GM06990 (cell line): ENCODE data around the gene PAM16.

ENCODE experiments used
- DNase-seq: peaks from one replicate; pipeline ENCODE4 v3.0.0-alpha.2; 2011; ENCODE audit not compliant: insufficient read length; ENCODE audit errors: extremely low read depth
- H3K27me3 ChIP-seq: replicated peaks from 2 replicates; pipeline ENCODE4 v1.6.0; 2011; ENCODE audit warnings: low read length; ENCODE audit not compliant: control insufficient read depth, insufficient read depth
- H3K36me3 ChIP-seq: 2 replicates; pipeline ENCODE4 v1.5.1; 2011; ENCODE audit warnings: low read length; ENCODE audit not compliant: control insufficient read depth, insufficient read depth
- H3K4me3 ChIP-seq: replicated peaks from 2 replicates; pipeline ENCODE4 v1.5.1; 2011; ENCODE audit warnings: low read depth, mild to moderate bottlenecking, control low read depth, low read length
- CTCF ChIP-seq: IDR thresholded peaks from 2 replicates; pipeline ENCODE4 v1.5.1; 2011; ENCODE audit warnings: low read length, control low read depth, mild to moderate bottlenecking, inconsistent platforms; ENCODE audit not compliant: insufficient read depth, poor library complexity, severe bottlenecking

PAM16 gene

GRCh38 chr16:4328046-4328781 lies 22.9 kb downstream of the PAM16 start:
- H3K4me3 ChIP-seq = peak overlapping the region; percentile 50
- peak; percentile 50 for TF ChIP-seq CTCF
- DNase-seq = no peak
- no peaks in the 10 kb centered on the region for H3K27me3 ChIP-seq
- H3K36me3 ChIP-seq = no peaks in the 10 kb centered on the region

DNA sequence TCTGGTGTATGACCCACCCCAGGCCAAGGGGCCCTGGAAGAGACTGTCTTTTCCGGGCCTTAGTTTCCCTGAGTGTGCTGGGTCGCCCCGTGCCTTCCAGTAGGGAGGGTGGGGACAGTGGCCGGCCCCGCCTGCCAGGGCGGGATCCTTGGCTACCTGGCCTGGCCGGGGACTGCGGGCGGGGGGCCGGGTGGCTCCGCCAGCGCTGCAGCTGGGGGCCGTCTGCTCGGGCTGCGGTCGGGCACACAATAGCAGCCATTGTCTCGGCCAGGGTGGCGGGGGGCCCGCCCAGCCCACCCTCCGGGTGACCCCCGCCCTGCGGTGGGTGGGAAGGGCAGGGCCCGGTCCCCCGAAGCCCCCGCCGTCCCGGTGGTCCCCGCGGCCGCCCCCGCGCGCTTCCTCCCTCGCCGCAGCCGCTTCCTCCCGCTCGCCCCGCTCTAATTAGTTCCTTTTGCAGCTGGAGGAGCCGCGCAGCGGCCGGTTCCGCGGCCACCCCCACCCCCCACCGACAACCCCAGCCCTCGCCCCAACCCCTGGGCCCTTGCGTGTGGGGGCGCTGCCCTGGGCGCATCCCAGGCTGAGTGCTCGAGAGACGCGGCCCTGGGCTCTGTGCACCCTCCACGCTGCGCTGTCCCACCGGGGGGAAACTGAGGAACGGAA lies 23.6 kb downstream of the PAM16 start:
- TF ChIP-seq CTCF = no peak
- no peaks in the 10 kb centered on the region for H3K36me3 ChIP-seq
- no peak for DNase-seq
- H3K27me3 ChIP-seq = no peaks in the 10 kb centered on the region
- H3K4me3 ChIP-seq = peak overlapping the region; percentile 50

DNA sequence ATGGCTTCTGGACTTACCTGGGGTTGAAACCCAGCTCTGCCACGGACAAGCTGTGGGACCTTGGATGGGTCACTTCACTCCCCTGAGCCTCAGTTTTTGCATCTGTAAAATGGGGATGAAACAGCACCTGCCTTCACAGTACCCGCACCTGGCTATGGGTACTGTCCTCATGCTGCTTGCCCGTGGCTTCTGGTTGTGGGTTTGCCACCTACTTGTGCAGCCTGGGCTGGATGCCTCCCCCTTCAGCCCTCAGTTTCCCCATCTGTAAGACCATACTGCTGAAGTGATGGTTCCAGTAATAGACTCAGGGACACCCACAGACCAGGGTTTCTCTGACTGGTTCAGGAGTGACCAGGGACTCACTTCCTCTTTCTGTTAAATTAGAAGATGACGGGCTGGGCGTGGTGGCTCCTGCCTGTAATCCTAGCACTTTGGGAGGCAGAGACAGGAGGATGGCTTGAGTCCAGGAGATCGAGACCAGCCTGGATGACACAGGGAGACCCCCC lies 25.8 kb downstream of the PAM16 start:
- no peaks in the 10 kb centered on the region for H3K27me3 ChIP-seq
- no peak for DNase-seq
- no peak for TF ChIP-seq CTCF
- no peaks in the 10 kb centered on the region for H3K36me3 ChIP-seq
- no peak overlapping the region for H3K4me3 ChIP-seq

DNA sequence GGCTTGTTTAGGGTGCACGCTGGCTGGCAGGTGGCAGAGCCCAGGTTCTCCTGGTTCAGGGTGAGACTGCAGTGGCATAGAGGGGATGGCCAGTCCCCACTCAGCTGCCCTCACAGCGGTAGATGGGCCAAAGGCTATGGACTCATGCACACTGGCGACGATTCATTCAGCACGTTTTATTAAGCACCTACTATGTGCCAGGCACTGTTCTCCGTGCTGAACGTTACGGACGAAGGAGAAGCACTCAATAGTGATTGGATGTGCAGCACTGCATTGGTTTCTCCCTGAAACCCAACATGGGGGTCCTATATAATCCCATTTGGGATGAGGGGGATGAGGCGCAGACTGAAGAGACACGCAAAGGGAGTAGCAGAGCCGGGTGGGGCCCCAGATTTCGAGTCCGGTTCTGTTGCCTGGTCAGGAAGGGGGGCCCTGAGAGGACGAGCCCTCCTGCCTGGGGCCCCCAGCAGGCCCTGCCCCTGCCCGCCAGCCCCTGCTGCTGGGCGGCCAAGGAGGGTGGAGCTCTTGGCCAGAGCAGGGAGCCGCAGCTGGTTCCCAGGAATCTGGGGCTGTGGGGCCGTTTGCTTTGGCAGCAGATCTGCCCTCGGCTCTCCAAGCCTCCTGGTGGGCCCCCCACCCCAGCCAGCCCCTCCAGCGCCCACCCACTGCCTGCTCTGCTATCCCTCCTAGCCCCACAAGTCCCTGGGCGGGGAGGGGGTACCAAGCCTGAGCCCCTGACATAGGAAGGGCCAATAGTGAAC lies 26.4 kb downstream of the PAM16 start:
- no peak for DNase-seq
- TF ChIP-seq CTCF = no peak
- H3K4me3 ChIP-seq = no peak overlapping the region
- H3K36me3 ChIP-seq = no peaks in the 10 kb centered on the region
- H3K27me3 ChIP-seq = no peaks in the 10 kb centered on the region

DNA sequence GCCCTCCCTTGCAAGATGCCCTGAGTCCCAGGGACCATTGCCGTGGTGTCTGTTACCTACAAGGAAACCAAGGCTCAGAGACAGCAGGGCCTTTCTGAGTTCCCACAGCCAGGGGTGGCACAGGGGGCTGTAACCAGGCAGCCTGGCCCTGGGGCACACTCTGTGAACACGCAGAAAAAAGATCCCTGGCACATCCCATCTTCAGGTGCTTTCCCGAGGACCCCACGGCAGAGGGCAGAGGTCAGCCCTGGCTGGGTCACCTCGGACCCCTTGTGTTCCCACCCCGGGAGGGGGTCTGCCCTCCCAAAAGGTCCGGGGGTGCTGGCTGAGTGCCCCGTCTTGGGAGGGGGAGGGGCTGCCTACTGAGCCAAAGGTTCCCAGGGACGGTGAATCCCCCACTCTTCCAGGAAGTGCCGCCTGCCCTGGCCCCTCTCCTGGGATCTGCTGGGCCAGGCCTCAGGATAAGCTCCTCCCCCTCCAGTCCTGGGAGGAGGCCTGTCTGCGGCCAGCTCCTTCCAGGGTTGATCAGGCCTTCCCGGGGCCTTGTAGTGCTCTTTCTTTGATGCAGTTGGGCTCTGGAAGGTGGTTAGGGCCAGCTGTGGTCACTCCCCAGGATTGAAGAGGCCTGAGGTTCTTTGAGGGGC lies 27.2 kb downstream of the PAM16 start:
- Histone ChIP-seq H3K27me3 (no peaks in the 10 kb centered on the region), H3K36me3 (no peaks in the 10 kb centered on the region), H3K4me3 (no peak overlapping the region)
- no peak for DNase-seq
- TF ChIP-seq CTCF = no peak
